Transverse colon (tissue), 4 donors: ENCODE results near the gene FRAS1. TPM values are rescaled to one million over a fixed set of nuclear protein-coding genes. Genes with fewer than 3 reads are reported as not detected.

Experiments
- DNase-seq: peaks from one replicate; pipeline ENCODE4 v3.0.0-alpha.2; 2019
- H3K27ac ChIP-seq, 4 donors: fragments of 200-600 bp; sonication (generic); 2 replicates each; pipeline ENCODE4 v1.5.1; 2016 to 2018; ENCODE audit warnings: inconsistent platforms in 4 of 4
- H3K27me3 ChIP-seq: fragments of 200-600 bp; sonication (generic); 2 replicates; pipeline ENCODE4 v1.5.1; 2017; ENCODE audit warnings: inconsistent platforms
- H3K36me3 ChIP-seq, 4 donors: fragments of 200-600 bp; sonication (generic); 2 replicates each; pipeline ENCODE4 v1.5.1; 2017 to 2019; ENCODE audit warnings: inconsistent platforms in 4 of 4
- H3K4me1 ChIP-seq, 4 donors: fragments of 200-600 bp; sonication (generic); 2 replicates each; pipeline ENCODE4 v1.5.1; 2017 to 2020; ENCODE audit warnings: inconsistent platforms in 4 of 4
- H3K4me3 ChIP-seq, 4 donors: fragments of 200-600 bp; sonication (generic); 1 replicate in 1 of 4; 2 replicates in 3 of 4; pipeline versions ENCODE4 v1.5.1 to v1.6.1; 2017 to 2019; ENCODE audit warnings: inconsistent platforms in 4 of 4
- H3K9me3 ChIP-seq, 2 donors: fragments of 200-600 bp; sonication (generic); 2 replicates each; pipeline ENCODE4 v1.5.1; 2017 to 2019; ENCODE audit warnings: inconsistent platforms in 2 of 2
- EP300 ChIP-seq: sonication (generic); formaldehyde crosslinking; IDR thresholded peaks from one replicate; pipeline ENCODE4 v1.6.1; 2017; ENCODE audit warnings: antibody characterized with exemption, low read depth
- POLR2A ChIP-seq: fragments of 450-650 bp; IDR thresholded peaks from one replicate; pipeline ENCODE4 v1.6.1; 2016; ENCODE audit warnings: antibody characterized with exemption, mild to moderate bottlenecking, moderate library complexity
- POLR2AphosphoS5 ChIP-seq, 3 donors: sonication (generic); formaldehyde crosslinking; IDR thresholded peaks; one replicate each; pipeline ENCODE4 v1.6.1; 2016; ENCODE audit warnings: antibody characterized with exemption in 3 of 3
- WGBS, 2 donors: methylation state at CpG; one replicate each; pipeline ENCODE4 v1.1.5; 2018; ENCODE audit warnings: low coverage in 1 of 2; 5-methylcytosine and 5-hydroxymethylcytosine counted together
- in situ Hi-C, 4 donors: fragments of 200-750 bp; cut with MboI; loops; one replicate each; pipeline versions ENCODE4 v1.15.0 to v1.15.1; 2017; ENCODE audit warnings: low sequenced_read_pairs in 3 of 4, low pct_ligation_motif_present in 1 of 4, low pct_unique_long_range_greater_than_20kb in 1 of 4
- intact Hi-C: fragments of 100-400 bp; cut with DNase I; formaldehyde crosslinking; loops from one replicate; pipeline ENCODE4 v1.15.1; 2023; ENCODE audit warnings: low total_unique reads
- total RNA-seq, 4 donors: library from RNA; depleted of rRNA; stranded (reverse); fragments of >200 nt; gene quantifications; one replicate each; pipeline ENCODE4 v1.1.0, GENCODE V29; 2016
- TF ChIP-seq, protein P1 (sequence below), 5 experiments: fragments of 200-600 bp in 3 of 5; fragments of 450-650 bp in 2 of 5; sonication (generic) in 3 of 5; IDR thresholded peaks; 1 replicate in 2 of 5; 2 replicates in 3 of 5; pipeline ENCODE4 v1.5.1; 2016 to 2017; ENCODE audit warnings: antibody characterized with exemption in 5 of 5, inconsistent platforms in 3 of 5, mild to moderate bottlenecking in 2 of 5, moderate library complexity in 1 of 5

The FRAS1 gene
- total RNA-seq, 4 donors from 2014 or later, result 1.8 to 9.7 (median 3.1) TPM

DNA sequence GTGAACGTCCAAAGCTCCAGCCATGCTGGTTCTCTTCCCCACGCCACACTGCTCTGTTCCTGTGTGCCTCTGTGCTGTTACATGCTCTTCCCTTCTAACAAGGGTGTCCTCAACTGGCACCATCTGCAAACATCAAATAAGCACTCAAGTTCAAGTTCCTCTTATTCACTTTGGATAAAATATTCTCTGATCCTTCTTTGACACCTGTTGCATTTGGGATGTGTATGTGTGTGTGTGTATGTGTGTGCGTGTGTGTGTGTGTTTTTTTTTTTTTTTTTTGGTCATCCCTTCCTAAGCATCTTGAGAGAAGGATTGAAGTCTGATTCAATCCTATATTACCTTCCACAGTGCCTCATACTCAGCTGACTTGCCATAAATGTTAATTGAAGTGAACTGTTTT is 290.4 kb downstream of the FRAS1 start:
- H3K4me3 ChIP-seq, result no peak overlapping the region
- no peaks in the 10 kb centered on the region for H3K27me3 ChIP-seq
- H3K4me1 ChIP-seq, result no peaks in the 10 kb centered on the region
- H3K9me3 ChIP-seq, result no peaks in the 10 kb centered on the region
- H3K36me3 ChIP-seq, result no peaks in the 10 kb centered on the region
- H3K27ac ChIP-seq, result no peak overlapping the region
- no peak for DNase-seq
- intact Hi-C loops, result no loop called here
- TF ChIP-seq POLR2A, result no peak
- no peak for TF ChIP-seq EP300
- TF ChIP-seq, protein P1, sequence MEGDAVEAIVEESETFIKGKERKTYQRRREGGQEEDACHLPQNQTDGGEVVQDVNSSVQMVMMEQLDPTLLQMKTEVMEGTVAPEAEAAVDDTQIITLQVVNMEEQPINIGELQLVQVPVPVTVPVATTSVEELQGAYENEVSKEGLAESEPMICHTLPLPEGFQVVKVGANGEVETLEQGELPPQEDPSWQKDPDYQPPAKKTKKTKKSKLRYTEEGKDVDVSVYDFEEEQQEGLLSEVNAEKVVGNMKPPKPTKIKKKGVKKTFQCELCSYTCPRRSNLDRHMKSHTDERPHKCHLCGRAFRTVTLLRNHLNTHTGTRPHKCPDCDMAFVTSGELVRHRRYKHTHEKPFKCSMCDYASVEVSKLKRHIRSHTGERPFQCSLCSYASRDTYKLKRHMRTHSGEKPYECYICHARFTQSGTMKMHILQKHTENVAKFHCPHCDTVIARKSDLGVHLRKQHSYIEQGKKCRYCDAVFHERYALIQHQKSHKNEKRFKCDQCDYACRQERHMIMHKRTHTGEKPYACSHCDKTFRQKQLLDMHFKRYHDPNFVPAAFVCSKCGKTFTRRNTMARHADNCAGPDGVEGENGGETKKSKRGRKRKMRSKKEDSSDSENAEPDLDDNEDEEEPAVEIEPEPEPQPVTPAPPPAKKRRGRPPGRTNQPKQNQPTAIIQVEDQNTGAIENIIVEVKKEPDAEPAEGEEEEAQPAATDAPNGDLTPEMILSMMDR (IDR thresholded peaks at IDR 0.05), result no peak
- TF ChIP-seq POLR2AphosphoS5 (IDR thresholded peaks at IDR 0.05), result no peak
- in situ Hi-C loops, result no loop called here
- 72 to 85% methylated on average over 2 to 3 of the region's 3 CpGs for WGBS, 2 donors

DNA sequence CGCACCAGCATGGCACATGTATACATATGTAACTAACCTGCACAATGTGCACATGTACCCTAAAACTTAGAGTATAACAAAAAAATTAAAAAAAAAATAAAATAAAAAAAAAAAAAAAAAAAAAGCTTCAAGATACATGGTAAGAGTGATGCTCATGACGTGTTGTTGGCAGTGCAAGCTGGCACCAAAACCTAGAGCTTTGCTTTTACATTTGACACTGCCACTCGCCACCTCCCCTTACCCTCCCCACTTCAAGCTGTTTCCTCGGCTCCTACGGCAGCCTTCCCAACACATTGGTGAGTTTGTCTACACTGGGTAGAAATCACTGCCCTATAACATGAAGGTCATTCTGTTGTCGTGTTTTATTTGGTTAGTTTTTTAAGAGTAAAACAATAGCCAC is 296.8 kb downstream of the FRAS1 start:
- no peak overlapping the region for H3K4me3 ChIP-seq
- H3K9me3 ChIP-seq, result no peaks in the 10 kb centered on the region
- intact Hi-C loops, result no loop called here
- 86 to 92% methylated on average over 1 to 5 of the region's 6 CpGs for WGBS, 2 donors
- H3K27me3 ChIP-seq, result no peaks in the 10 kb centered on the region
- no peak overlapping the region for H3K27ac ChIP-seq
- no peak for DNase-seq
- no peaks in the 10 kb centered on the region for H3K36me3 ChIP-seq
- in situ Hi-C loops, result no loop called here
- TF ChIP-seq POLR2AphosphoS5 (IDR thresholded peaks at IDR 0.05) (no peak), EP300 (no peak), POLR2A (no peak)
- TF ChIP-seq, protein P1 (IDR thresholded peaks at IDR 0.05), result no peak
- H3K4me1 ChIP-seq, result no peaks in the 10 kb centered on the region

DNA sequence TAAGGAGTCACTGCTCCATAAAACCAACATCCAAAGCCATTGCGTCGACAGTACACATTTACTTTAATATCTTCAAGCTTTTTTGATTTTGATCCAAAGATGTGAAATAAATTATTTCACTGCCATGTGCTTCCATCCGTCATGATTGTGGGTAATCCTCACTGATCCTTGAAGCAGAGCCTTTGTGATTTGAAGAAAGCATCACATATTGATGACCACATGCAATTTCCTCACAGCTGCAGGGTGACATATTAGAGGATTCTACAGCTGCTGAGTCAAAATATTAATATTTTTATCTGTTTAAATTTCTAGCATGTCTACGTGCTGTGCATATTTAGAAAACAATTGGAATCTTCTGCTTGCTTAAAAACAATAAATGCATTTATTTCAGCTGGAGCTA is 297.7 kb downstream of the FRAS1 start:
- no peak overlapping the region for H3K4me3 ChIP-seq
- DNase-seq, result no peak
- no peaks in the 10 kb centered on the region for H3K27me3 ChIP-seq
- 65 to 75% methylated on average over 4 of the region's 4 CpGs for WGBS, 2 donors
- intact Hi-C loops, result no loop called here
- H3K36me3 ChIP-seq, result no peaks in the 10 kb centered on the region
- in situ Hi-C loops, result no loop called here
- no peaks in the 10 kb centered on the region for H3K4me1 ChIP-seq
- TF ChIP-seq POLR2A (no peak), POLR2AphosphoS5 (IDR thresholded peaks at IDR 0.05) (no peak), EP300 (no peak)
- TF ChIP-seq, protein P1 (IDR thresholded peaks at IDR 0.05), result no peak
- no peaks in the 10 kb centered on the region for H3K9me3 ChIP-seq
- no peak overlapping the region for H3K27ac ChIP-seq

DNA sequence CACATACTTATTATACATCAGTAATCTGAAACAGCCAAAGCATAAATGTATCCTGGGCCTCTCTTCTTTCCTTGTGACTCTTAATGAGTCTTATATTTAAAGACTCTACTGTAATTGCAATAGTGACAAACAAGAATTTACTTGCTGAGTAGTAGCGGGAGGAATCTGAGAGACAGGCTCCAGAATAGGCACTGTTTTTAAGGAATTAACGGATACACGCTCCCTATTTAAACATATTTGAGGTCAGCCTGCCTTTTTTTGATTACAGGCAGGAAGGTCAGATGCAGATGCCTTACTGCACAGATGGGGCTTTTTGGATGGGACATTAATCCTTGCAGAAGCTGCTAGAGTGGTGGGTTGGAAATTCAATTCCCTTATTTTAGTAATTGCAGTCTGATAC is 298.2 kb downstream of the FRAS1 start:
- in situ Hi-C loops (no loop called here), intact Hi-C loops (no loop called here)

More for the DNA sequence above, 298.2 kb downstream of the FRAS1 start:
- DNase-seq, result no peak
- Histone ChIP-seq H3K27ac (no peak overlapping the region), H3K9me3 (no peaks in the 10 kb centered on the region), H3K4me3 (no peak overlapping the region), H3K27me3 (no peaks in the 10 kb centered on the region), H3K36me3 (no peaks in the 10 kb centered on the region), H3K4me1 (no peaks in the 10 kb centered on the region)
- TF ChIP-seq POLR2A, result no peak
- TF ChIP-seq EP300, result no peak
- no peak for TF ChIP-seq POLR2AphosphoS5 (IDR thresholded peaks at IDR 0.05)
- TF ChIP-seq, protein P1 (IDR thresholded peaks at IDR 0.05), result no peak
- 88% methylated on average over 3 of the region's 3 CpGs for WGBS, 2 donors
